GM18502 (cell line): Measurements from ENCODE around the gene TULP4.
"Not testable (repeated sequence)": the region's sequence is repeated elsewhere in the genome, so short reads cannot be mapped to it uniquely, and the experiment has no call there.

Experiments used
- ATAC-seq: cut with Tn5 transposase; IDR thresholded peaks from one replicate; pipeline ENCODE4 v1.9.1; 2021; ENCODE audit warnings: mild to moderate bottlenecking; ENCODE audit not compliant: unreplicated experiment, poor library complexity

TULP4 gene

DNA sequence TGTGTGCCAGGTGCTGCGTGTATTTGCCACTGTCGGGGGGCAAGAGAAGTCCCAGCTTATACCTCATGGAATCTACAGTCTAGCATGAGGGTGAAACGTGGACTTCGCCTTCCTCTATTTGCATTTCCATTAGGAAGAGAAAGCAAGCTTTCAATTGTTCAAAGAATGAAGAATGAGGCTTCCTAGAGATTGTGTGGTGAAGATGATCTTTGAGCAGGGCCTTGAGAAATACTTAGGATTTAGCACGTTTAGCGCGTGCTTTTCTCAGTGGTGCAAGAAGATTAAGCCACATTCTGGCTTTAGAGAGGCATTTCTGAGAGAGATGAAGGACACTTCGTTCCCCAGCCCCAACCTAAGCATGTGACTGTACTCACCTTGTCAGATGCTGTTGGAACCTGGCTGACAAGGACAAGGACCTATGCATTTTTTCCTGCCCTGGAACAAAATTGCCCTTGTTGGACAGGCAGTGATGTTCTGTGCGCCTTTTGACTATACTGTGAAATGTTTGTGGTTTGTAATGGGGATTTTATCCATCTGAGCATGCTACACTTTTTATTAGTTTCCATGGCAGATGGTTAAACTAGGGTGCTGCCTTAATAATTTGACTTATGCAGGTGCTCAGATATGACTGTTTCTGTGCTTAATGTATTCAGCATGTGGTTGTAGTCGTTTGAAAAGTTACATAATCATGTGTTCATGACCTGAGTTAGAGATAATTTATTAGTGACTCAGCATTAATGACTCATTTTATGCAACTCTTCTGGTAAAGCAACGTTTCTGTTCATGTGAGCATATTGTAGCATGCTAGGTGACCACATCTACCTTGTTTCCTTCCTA, 10.7 kb downstream of the TULP4 start:
- peak; percentile 77 for ATAC-seq

DNA sequence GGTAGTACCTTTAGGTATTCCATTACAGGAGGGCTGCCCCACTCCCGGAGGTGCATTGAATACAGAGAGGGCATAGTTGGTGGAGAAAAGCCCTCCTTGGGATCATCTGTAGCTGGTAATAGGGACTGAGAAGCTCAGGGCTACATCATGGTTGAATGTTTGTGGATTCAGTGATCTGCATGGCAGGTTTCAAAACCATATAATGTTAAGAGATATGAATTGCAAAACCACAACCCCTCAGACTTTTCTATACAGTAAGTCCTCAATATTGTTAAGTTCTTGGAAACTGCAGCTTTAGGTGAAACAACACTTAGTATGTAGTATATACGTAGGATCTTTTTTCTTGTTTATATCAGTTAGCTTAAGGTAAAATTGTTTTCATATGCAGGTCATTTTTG, 11.3 kb downstream of the TULP4 start:
- ATAC-seq = peak; percentile 42

DNA sequence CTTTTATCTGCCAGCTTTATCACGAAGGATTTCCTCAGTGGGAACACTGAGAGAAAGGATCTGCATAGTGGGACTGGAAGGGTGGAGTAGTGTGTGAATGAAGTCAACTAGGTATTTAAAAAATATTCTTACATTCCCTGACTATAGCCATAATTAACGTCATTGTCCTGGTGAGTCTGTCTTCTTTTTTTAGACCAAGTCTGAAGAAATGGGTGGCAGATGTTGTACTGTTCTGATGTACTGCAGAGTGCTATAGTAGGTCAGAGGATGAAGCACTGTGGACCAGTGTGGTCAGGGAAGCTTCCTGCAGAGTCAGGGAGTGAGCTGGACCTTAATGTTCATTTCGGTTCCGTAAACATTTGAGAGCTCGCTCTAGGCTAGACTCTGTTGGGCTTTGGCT, 11.9 kb downstream of the TULP4 start:
- ATAC-seq = no peak

DNA sequence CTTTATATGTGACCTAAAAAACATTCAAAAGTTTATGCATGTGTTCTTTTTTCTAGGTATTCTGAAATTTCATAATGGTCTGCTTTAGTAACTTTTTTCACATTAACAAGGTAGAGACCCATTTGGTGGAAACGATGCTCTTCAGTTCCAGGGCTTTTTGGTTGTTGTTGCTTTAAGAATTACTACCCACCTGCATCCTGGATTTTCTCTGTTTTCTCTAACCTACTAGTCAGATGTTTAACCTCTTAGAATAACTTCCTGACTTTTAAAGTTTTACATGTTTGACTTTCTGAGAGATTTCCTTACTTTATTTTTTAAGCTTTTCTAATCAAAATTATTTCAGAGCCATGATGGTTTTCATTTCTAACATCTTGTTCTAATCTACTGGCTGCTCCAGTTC, 14.9 kb downstream of the TULP4 start:
- no peak for ATAC-seq

DNA sequence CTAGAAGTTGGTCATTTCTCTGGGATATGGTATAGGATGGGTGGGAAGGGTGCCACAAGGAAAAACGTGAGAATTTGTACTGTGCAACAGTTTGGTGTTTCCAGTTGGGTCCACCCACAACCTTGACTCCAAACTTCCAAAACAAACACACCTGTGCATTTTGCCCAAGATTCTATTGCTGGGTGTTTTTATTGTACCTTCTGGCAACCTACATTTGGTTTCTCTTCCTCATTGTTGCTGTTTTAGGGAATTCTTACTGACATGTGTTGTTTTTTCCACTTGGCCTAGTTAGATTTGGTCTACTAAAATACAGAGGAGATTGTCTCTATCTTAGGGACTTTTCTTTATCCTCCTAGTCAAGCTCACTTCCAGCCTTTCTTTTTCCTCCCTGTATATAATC, 16.7 kb downstream of the TULP4 start:
- no peak for ATAC-seq

- ATAC-seq = no peak
Observed at GRCh38 chr6:158329531-158329930, 17.3 kb downstream of the TULP4 start.

DNA sequence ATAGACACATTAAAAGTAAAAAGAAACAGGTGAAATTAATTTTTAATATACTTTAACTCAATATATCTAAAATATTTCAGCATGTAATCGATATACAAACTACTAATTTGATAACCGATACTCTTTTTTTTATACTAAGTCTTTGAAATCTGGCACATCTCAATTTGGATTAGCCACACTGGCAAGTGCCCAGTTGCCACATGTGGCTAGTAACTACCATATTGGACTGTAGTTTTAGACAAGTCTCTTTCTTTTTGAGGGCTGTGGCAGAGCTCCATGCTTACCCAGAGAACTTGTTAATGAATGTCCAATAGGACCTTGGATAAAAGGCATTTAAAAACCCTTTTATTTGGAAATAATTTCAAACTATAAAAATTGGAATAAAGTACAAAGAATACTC, 17.8 kb downstream of the TULP4 start:
- no peak for ATAC-seq

- ATAC-seq = no peak
Observed at GRCh38 chr6:158332237-158332636, 20.0 kb downstream of the TULP4 start.

GRCh38 chr6:158333094-158333493, 20.8 kb downstream of the TULP4 start:
- no peak for ATAC-seq

DNA sequence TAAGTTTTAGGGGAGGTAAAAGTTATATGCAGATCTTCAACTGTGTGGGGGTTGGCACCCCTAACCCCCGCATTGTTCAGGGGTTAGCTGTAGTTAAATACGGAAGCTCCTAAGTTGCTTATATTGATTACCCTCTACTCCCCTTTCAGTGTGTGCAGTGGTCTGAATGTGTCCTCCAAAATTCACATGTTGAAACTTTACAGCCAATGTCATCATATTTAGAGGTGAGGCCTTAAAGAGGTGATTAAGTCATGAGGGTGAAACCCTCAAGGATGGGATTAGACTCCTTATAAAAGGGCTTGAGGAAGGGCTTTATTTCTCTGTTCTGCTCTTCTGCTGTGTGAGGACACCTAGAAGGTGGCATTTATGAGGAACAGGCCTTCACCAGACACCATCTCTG, 22.3 kb downstream of the TULP4 start:
- no peak for ATAC-seq

- no peak for ATAC-seq
Observed at GRCh38 chr6:158337332-158337731, 25.1 kb downstream of the TULP4 start.

- no peak for ATAC-seq
Observed at GRCh38 chr6:158338311-158339112, 26.2 kb downstream of the TULP4 start.

DNA sequence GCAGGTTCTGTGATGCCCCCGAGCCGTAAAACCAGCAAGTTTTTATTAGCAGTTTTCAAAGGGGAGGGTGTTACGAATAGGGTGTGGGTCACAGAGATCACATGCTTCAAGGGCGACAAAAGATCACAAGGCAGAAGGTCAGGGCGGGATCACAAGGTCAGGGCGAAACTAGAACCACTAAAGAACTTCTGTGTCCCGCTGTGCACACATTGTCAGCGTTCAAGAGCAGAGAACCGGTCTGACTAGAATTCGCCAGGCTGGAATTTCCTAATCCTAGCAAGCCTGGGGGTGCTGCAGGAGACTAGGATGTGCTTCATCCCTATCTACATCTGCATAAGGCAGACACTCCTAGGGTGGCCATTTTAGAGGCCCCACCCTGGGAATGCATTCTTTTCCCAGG, 26.9 kb downstream of the TULP4 start:
- ATAC-seq = not testable (repeated sequence)

GRCh38 chr6:158340252-158340651, 28.0 kb downstream of the TULP4 start:
- no peak for ATAC-seq

DNA sequence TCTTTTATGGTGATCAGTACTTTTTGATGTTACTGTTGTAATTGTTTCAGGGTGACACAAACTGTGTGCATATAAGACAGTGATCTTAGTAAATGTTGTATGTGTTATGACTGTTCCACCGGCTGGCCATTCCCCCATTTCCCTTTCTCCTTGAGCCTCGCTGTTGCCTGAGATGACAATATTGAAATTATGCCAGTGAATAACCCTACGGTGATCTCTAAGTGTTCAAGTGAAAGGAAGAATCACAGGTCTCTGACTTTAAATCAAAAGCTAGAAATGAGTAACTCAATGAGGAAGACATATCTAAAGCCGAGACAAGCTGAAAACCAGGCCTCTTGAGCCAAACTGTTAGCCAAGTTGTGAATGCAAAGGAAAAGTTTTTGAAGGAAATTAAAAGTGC, 32.3 kb downstream of the TULP4 start:
- ATAC-seq = peak; percentile 62

- not testable (repeated sequence) for ATAC-seq
Observed at GRCh38 chr6:158345444-158345843, 33.2 kb downstream of the TULP4 start.

GRCh38 chr6:158347335-158347734, 35.1 kb downstream of the TULP4 start:
- no peak for ATAC-seq

- ATAC-seq = not testable (repeated sequence)
Observed at GRCh38 chr6:158348737-158349504, 36.7 kb downstream of the TULP4 start.

DNA sequence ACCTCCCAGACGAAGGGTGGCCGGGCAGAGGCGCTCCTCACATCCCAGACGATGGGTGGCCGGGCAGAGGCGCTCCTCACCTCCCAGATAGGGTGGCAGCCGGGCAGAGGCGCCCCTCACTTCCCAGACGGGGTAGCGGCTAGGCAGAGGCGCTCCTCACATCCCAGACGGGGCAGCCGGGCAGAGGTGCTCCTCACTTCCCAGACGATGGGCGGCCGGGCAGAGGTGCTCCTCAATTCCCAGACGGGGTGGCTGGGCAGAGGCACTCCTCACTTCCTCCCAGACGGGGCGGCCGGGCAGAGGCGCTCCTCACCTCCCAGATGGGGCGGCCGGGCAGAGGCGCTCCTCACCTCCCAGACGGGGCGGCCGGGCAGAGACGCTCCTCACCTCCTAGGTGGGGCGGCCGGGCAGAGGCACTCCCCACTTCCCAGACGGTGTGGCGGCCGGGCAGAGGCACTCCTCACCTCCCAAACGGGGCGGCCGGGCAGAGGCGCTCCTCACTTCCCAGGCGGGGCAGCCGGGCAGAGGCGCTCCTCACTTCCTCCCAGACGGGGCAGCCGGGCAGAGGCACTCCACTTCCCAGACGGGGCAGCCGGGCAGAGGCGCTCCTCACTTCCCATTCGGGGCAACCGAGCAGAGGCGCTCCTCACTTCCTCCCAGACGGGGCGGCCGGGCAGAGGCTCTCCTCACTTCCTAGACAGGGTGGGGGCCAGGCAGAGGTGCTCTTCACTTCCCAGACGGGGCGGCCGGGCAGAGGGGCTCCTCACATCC, 37.4 kb downstream of the TULP4 start:
- not testable (repeated sequence) for ATAC-seq

- ATAC-seq = not testable (repeated sequence)
Observed at GRCh38 chr6:158350731-158351130, 38.5 kb downstream of the TULP4 start.
